GM21576 (cell line): ENCODE measurements around the gene RFFL.
"Not testable (repeated sequence)": the region's sequence is repeated elsewhere in the genome, so short reads cannot be mapped to it uniquely, and the experiment has no call there.

Experiments used
- ATAC-seq: cut with Tn5 transposase; IDR thresholded peaks from one replicate; pipeline ENCODE4 v1.9.1; 2021; ENCODE audit warnings: mild to moderate bottlenecking, moderate library complexity; ENCODE audit not compliant: unreplicated experiment

The RFFL gene

DNA sequence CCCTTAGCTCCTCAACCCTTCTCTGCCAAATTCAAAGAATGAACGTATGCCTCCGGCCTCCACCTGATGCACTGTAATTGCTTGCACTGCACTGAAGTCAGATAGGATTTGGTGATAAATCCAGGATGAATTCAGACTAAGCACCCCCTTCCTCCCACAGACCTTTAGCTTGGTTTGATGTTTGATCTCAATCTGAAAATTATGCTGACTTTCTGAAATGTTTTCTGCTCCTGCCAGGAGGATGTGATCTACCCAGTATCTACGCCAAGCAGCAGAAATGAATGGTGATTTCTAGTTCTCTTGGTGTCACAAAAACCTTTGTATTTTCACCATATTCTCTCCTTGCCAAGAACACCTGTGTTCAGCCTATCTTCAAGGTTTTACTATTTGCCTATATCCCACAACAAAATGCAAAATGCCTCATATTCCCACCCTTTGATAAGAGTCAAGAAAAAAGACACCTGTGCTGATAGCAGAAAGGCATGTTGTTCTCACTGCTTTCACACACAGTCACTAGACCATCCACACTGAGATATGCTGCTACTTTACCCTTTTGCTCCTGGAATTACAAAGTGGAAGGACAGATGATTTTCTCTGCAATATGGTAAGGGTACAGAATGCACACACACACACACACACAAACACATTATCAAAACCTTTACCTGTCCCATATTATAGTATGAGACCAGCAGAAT is 14.7 kb downstream of the RFFL start:
- ATAC-seq: no peak

DNA sequence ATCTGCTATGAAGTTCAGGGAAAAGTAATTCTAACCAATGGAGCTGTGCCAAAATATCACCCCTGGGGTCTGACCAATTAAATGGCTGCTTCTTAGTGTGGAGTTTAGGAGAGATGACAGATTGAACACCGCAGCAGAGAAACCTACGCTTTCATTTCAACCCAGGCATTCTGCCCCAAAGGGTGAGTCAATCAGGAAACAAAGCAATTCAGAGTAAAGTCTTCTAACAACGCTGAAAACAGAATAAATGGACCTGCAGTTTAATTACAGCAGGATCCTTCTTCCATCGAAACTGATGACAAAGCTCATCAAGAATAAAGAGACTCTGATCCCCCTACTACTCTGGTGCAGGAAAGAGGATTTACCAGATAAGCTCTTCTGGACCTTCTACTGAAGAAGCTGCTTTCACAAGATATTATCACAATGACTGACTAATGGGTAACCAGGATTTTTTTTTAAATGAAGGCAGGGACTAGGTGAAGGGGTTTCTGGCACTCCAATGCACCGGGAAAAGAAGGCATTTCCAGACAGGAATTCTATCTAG is 16.7 kb downstream of the RFFL start:
- peak; percentile 35 for ATAC-seq

DNA sequence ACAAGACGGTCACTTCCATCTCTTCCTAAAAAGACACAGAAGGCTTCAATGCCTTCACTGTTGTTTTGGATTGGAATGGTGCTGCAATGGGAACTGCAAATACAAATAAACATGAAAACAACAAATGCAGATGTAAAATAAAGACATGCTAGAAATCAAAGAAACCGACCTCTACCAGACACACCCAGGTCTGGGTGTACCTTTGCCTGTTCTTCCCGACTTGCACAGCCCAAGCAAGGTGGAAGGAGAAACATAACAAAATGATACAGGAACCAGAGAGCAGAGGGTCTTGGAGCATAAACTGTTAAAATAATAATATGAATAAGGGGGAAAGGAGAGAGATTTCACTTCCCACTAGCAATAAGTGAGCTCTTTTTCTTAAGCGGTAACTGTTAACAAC is 17.3 kb downstream of the RFFL start:
- ATAC-seq: no peak

DNA sequence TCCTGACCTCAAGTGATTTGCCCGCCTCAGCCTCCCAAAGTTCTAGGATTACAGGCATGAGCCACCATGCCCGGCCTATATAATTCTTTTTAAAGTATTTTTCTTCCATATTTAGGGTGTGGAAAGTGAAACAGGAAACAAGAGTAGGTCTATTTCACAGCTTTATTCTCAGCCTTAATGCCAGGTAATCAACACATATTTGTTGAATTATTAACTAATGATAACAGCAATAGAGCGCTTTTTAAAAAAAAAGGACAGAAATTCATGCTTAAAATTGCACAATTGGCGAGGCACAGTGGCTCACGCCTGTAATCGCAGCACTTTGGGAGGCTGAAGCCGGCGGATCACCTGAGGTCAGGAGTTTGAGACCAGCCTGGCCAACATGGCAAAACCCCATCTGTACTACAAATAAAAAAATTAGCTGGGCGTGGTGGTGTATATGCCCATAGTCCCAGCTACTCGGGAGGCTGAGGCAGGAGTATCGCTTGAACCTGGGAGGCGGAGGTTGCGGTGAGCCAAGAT is 18.0 kb downstream of the RFFL start:
- not testable (repeated sequence) for ATAC-seq

DNA sequence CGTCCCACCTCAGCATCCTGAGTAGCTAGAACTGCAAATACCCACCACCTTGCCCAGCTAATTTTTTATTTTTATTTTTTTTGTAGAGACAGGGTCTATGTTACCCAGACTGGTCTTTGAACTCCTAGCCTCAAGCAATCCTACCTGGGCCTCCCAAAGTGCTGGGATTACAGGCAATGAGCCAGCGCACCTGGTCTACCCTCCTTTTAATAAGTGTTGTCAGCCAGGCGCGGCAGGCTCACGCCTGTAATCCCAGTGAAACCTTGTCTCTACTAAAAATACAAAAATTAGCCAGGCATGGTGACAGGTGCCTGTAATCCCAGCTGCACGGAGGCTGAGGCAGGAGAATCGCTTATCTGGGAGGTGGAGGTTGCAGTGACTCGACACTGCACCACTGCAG is 19.3 kb downstream of the RFFL start:
- ATAC-seq: no peak

DNA sequence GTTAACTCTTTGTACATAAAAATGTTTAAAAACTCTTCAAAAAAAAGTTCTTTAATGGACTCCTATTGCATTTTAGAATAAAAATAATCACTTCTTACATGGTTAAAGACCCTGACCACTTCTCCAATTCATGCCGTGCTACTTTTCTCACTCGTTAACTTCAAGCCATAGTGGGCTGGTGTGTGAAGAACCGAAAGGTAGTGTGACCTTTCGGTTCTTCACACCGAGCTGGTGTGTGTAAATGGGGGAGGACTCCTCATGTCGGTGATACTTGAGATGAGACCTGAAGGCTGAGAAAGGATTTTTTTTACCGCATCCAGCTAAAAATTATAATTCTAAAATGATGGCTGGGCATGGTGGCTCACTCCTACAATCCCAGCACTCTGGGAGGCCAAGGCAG is 22.1 kb downstream of the RFFL start:
- ATAC-seq: no peak

DNA sequence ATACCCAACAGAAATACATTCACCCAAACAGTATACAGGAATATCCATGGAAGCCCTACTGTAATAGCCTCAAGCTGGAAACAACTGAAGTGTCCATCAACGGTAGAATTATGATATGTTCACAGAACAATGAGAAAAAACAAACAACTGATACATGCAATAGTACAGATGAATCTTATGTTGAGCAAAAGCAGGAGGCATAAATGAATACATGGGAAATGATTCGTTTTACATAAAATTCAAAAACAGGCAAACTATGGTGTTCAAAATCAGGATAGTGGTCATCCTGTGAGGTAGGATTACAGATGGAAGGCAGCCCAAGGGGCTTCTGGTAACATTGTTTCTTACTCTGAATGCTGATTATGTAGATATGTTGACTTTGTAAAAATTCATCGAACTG is 25.1 kb downstream of the RFFL start:
- no peak for ATAC-seq

DNA sequence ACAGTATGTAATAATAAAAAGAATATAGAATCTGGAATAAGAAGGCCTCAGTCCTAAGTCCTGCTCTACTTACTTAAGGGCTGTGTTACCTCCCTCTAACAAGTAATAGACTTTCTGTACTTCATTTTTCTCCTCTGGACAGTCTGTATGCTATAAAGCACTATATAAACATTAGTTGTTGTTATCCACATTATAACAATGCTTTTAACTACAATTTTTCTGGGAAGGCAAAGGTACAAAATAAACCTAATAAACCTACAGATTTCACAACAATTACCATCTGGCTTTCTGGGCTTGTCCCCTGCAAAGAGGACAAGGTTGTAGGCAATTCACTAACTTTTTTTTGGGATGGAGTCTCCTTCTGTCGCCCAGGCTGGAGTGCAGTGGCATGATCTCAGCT is 32.7 kb downstream of the RFFL start:
- no peak for ATAC-seq

DNA sequence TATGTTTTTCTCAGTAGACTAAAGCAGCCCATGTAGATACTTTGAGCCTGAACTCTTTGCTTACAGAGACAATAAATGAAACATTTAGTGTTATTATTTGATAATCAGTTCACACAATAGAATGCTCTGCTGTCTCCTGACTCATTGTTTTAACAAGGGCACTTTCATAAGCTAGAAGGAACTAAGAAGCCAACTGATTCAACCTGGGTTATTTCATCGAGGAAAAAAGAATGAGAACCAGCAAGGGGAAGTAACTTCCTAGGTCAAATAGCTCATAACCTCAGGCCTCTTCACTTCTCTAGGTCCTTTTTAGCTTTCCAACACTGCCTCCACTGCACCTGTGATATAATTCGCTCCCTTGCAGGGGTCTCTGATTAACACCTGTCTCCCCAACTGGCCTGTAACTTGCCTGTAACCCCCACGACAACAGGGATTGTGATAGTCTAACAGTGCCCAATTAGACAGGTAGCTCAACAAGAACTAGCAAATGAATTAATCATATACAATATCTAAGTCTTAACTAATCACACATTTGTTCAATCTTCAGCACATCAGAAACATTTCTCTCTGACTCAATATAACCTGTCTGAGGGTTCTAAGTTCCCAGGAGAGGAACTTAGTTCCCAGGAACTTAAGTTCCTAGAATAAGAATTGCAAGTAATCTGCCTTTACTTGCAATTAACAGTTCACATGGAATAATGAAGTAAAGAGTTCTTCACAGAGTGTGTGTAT is 34.8 kb downstream of the RFFL start:
- no peak for ATAC-seq

DNA sequence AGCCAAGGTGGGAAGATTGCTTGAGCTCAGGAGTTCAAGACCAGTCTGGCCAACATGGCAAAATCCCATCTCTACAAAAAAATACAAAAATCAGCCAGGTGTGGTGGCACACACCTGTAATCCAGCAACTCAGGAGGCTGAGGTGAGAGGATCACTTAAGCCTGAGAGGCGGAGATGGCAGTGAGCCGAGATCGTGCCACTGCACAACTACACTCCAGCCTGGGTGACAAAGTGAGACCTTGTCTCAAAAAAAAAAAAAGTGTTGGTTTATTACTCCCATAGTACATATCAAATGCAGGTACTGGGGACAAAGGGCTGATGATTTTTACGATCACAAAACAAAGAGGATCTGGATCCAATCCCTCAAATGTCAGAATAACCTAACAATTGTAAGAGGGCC is 35.4 kb downstream of the RFFL start:
- ATAC-seq: not testable (repeated sequence)

DNA sequence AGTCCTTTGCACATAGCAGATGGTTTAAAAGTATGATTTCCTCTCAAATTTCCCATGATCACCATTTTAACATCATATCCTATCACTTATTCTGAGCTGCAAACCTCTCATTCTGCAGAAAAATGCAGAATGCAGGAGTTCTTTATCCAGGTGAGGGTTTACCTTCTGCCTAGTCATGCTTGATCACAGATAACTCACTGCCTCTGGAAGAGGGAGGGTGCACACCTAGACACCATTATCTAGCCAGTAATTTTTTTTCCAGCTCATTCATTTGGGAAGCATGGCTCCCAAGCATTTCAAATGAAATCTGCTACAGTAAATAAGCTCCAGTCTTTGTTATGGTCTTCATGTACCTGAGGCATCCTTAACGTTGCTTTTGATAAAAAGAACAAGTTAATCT is 38.0 kb downstream of the RFFL start:
- no peak for ATAC-seq

DNA sequence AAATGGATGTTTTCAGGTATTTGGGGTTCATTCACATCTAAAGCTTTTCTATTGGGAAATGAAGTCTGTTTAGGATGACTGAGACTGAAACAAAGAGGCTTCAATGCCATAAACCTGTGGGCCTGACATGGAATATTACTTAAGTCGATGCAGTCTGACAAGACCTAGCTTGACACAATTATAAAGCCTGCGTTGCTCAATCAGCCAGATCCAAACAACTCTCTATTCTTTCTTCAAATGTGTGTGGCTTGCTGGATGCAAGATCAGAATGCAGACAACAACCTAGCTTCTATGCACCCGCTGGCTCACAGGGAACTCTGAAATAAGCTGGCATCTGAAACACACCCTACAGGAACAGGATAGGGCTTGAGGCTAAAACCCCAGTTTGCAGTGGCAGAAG is 40.0 kb downstream of the RFFL start:
- ATAC-seq: no peak

DNA sequence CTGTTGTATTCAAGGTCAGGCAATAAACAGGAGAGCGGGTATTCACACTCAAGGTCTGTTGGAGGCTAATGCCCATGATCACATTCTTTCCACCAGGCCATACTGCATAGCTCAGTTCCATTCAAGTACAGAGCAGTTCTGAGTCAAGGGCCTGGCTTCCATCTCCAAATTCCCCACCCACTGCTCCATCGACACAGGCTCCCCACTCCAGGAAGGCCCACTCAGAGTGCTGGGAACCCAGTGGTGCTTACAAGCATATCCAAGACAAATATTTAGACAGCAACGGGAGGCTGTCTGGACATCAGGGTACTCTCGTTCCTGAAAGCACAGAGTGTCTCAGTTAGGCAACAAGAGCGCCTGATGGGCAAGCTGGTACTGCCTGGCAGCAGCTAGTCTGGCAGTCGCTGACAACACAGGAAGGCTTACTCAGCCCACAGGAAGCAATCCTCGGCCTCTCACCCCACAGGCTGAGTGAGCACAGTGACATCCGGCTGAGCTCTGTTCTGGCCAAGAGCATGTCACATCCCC is 40.9 kb downstream of the RFFL start:
- ATAC-seq: peak; percentile 55

DNA sequence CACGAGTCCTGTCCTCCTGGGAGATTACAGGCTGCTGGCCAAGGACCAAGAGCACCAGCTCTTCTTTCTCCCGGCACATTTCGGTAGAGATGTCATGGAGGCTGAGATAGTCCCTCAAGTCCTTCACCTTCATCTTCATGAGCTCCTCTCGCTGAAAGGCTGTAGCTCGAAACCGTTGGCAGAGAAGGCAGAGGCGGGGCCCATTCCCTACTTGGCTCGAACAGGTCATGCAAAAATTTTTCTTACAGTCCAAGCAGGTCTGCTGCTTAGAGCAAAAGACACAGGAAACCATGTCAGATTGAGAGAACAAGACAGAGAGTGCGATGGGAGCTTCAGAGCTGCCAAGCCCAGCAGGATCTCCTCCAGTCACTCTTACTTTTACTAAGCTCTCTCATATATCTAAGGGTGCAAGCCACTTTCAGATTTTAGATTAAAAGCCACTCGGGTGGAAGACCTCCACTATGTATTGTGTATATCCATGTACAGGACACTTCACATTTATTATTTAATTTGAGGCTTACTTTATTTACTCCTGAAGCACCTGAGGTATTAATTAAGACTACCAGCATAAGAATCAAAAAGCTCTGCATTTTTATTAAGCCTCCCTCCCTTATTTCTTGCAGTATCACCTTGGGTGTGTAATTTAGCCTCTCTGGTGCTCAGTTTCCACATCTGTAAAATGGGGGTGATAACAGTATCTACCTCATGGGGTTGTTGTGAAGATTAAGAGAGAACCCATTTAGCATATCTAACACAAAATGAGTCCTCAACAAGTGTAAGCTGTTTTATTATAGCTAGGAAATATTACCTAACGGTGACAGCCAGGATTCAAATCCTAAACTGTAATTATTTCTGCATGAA is 41.8 kb downstream of the RFFL start:
- no peak for ATAC-seq

DNA sequence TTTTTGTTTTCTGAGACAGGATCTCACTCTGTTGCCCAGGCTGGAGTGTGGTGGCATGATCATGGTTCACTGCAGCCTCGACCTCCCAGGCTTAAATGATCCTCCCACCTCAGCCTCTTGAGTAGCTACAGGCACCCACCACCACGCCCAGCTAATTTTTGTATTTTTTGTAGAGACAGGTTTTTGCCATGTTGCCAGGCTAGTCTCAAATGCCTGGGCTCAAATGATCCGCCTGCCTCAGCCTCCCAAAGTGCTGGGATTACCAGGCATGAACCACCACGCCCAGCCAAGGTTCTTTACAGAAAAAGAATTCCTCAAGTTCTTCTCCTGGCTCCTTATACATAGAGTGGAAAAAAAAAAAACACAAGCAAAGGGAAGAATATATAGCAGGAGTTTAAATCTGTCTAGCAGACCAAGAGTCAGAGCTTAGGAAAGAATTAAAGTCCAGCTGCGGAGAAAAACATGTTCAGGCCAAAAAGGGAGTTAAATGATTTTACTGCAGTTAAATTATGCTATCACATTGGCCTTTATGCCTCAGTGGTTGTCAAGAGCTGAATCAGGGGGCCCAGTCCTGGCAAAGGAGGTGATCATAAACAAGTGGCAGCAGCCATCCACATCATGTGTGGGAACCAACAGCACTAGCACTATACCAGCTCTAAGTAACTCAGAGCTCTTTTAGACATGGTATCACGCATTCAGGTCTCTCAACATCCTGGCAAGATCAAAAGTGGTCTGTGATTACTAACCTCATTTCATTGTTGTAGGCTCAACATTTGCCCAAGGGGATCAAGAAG is 43.9 kb downstream of the RFFL start:
- ATAC-seq: no peak

DNA sequence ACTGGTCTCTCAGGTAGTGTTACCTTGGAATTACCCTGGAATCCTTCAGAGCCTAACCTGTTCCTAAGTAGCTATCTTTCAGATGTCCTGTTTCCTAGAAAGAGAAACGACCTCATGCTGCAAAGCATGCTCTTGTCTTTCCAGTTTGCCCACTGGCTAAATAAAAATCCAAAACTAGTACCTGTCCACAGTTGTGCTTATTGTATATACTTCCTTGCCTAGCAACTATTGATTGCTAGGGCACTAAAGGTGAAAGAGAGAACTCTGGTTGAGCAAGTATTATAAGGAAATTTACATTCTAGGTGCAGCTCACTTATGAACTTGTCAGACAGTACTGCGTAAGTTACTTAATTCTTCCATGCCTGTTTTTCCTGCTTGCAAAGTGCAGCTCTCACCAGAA is 44.7 kb downstream of the RFFL start:
- no peak for ATAC-seq

DNA sequence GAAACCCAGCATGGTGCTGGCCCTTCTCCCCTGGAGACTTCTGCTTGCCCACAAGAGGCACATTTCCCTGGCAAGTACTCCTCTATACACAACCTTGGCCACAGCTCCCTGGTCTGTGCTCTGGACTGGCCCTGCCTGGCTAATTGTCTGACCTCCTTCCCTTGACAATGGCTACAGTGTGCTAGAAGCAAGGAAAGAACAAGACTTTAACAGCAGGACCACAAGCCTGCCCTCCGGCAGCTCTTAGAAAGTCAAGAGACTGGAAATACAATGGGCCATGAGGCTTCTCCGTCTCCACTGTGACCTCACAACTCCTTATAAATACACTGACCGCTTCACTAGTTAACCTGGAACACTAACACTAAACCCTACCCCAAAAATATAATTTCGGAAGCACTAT is 46.5 kb downstream of the RFFL start:
- ATAC-seq: no peak

DNA sequence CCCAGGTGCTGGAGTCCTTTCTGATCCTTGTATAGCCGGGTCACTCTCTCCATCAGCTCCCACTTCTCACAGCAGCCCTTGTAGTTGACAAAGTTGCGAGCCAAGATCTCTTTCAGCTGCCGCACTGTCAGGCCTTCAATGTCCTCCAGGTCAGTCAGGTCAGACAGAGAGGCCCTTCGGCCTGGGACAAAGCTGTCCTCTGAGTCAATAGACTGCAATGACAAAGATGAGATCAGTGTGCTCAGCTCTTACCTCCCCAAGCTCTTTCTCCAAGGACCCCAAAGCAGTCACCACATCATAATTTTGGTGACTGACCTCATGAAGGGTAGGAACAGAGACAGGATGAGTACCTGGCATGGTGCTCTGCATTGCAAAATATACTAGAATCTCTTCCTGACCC is 47.1 kb downstream of the RFFL start:
- no peak for ATAC-seq

DNA sequence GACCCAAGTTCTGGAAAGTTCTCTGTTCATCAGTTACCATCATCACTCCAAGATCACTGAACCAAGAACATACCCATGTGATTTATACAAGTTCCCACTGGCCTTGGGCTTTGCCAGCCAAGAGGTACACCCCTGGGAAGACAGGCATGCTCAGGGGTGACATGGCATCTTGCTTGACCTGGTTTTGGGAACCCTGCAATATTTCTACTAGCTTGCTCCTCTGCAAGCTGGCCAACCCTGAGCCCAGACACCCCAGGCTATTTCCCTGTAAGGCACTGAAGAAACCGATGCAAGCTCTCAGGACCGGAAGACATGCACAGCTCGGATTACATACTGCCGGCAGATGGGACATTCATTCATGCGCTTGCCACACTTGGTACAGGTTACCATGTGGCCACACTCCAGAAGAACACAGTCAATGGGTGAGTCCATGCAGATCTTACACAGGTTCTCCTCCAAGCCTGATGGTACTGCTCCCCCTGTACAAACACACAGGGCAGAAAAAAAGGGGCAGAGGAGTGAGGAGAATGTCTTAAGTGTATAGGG is 51.8 kb downstream of the RFFL start:
- no peak for ATAC-seq

DNA sequence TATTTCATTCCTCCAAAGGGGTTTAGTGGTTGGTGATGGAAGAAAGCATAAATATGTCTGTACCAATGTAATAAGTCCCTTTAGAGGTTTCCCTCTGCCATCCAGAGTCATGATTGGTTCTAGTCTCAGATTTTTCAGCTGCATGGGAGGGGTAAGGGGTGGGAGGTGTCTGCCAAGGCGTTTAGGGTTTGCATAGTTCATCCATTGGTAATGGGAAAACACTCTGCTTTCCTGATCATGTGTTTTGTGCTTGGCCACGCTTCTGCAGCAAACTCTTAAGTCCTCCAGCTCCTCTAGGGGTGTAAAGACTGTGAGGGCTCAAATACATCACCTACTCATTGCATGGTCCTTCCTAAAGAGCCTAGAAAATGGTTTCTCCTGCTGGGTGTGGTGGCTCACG is 53.4 kb downstream of the RFFL start:
- no peak for ATAC-seq
